Bronchial epithelial cell (primary cell): ENCODE measurements around the gene PMPCA. TPM values are rescaled to one million over a fixed set of nuclear protein-coding genes. Genes with fewer than 3 reads are reported as not detected.

Experiments used
- DNase-seq: peaks from one replicate; pipeline ENCODE4 v3.0.0-alpha.2; 2010; ENCODE audit warnings: low read depth
- FAIRE-seq: peaks from 2 replicates; lab custom pipeline; 2011; peaks lifted over from hg19 to GRCh38; lab: Jason Lieb, UNC
- H3K27me3 ChIP-seq: 2 replicates; pipeline ENCODE4 v1.5.1; 2011; ENCODE audit warnings: low read length; ENCODE audit not compliant: control insufficient read depth, insufficient read depth
- H3K36me3 ChIP-seq: 2 replicates; pipeline ENCODE4 v1.5.1; 2011; ENCODE audit warnings: low read length; ENCODE audit not compliant: control insufficient read depth, insufficient read depth
- H3K4me3 ChIP-seq: 2 replicates; pipeline ENCODE4 v1.5.1; 2011; ENCODE audit warnings: mild to moderate bottlenecking, low read depth, low read length, control low read depth
- CTCF ChIP-seq: IDR thresholded peaks from 2 replicates; pipeline ENCODE4 v1.5.1; 2011; ENCODE audit warnings: mild to moderate bottlenecking, moderate library complexity, low read length, control low read depth, inconsistent platforms; ENCODE audit not compliant: insufficient read depth, severe bottlenecking
- total RNA-seq: library from RNA; depleted of rRNA; stranded (reverse); fragments of >200 nt; gene quantifications from 2 replicates; pipeline ENCODE4 v1.2.1, GENCODE V29; 2014

The PMPCA gene
- total RNA-seq, 1 donor from 2014 or later: 43.2 TPM

- H3K4me3 ChIP-seq: no peak overlapping the region
- TF ChIP-seq CTCF: no peak
- H3K27me3 ChIP-seq: no peaks in the 10 kb centered on the region
- peaks cover 66% of the 10 kb centered on the region for H3K36me3 ChIP-seq
- no peak for DNase-seq
- no peak for FAIRE-seq
Measured at GRCh38 chr9:136471802-136472487, 61.5 kb downstream of the PMPCA start.

GRCh38 chr9:136472640-136473353 lies 62.3 kb downstream of the PMPCA start:
- no peak for TF ChIP-seq CTCF
- Histone ChIP-seq H3K4me3 (no peak overlapping the region), H3K27me3 (no peaks in the 10 kb centered on the region), H3K36me3 (peaks cover 68% of the 10 kb centered on the region)
- FAIRE-seq: no peak
- DNase-seq: no peak

GRCh38 chr9:136473354-136473721 lies 62.9 kb downstream of the PMPCA start:
- FAIRE-seq: no peak
- Histone ChIP-seq H3K4me3 (no peak overlapping the region), H3K36me3 (peaks cover 63% of the 10 kb centered on the region)

More at GRCh38 chr9:136473354-136473721, 62.9 kb downstream of the PMPCA start:
- no peaks in the 10 kb centered on the region for H3K27me3 ChIP-seq
- TF ChIP-seq CTCF: no peak
- DNase-seq: no peak

Other genes starting within 250 kb of the PMPCA start
- gene LHX3, start 205.5 kb upstream of the PMPCA start, total RNA-seq: not detected in 2 replicates
- 10.6 and 12.1 TPM in 2 replicates for gene QSOX2, start 164.8 kb upstream of the PMPCA start, total RNA-seq
- not detected in 2 replicates for gene CCDC187, start 106.6 kb upstream of the PMPCA start, total RNA-seq
- gene GPSM1, start 83.1 kb upstream of the PMPCA start, total RNA-seq: 12.3 and 13.4 TPM in 2 replicates
- 14.5 and 17.4 TPM in 2 replicates for gene DNLZ, start 46.9 kb upstream of the PMPCA start, total RNA-seq
- gene CARD9, start 37.0 kb upstream of the PMPCA start, total RNA-seq: 0.51 and 0.53 TPM in 2 replicates
- gene SNAPC4, start 10.5 kb upstream of the PMPCA start, total RNA-seq: 3.7 and 3.8 TPM in 2 replicates
- 48.9 and 89.0 TPM in 2 replicates for gene ENTR1, start within 50 bp of the PMPCA start, total RNA-seq
- 2.4 and 3.1 TPM in 2 replicates for gene INPP5E, start 29.2 kb downstream of the PMPCA start, total RNA-seq
- gene SEC16A, start 72.4 kb downstream of the PMPCA start, total RNA-seq: 13.7 and 20.5 TPM in 2 replicates
- gene NOTCH1, start 135.4 kb downstream of the PMPCA start, total RNA-seq: 70.0 and 90.4 TPM in 2 replicates